HG02623 (cell line): ENCODE data around the gene JADE2.
"Not testable (repeated sequence)": the region's sequence is repeated elsewhere in the genome, so short reads cannot be mapped to it uniquely, and the experiment has no call there.

Experiments used
- ATAC-seq: cut with Tn5 transposase; IDR thresholded peaks from one replicate; pipeline ENCODE4 v1.9.1; 2021; ENCODE audit warnings: moderate library complexity; ENCODE audit not compliant: unreplicated experiment

The JADE2 gene

DNA sequence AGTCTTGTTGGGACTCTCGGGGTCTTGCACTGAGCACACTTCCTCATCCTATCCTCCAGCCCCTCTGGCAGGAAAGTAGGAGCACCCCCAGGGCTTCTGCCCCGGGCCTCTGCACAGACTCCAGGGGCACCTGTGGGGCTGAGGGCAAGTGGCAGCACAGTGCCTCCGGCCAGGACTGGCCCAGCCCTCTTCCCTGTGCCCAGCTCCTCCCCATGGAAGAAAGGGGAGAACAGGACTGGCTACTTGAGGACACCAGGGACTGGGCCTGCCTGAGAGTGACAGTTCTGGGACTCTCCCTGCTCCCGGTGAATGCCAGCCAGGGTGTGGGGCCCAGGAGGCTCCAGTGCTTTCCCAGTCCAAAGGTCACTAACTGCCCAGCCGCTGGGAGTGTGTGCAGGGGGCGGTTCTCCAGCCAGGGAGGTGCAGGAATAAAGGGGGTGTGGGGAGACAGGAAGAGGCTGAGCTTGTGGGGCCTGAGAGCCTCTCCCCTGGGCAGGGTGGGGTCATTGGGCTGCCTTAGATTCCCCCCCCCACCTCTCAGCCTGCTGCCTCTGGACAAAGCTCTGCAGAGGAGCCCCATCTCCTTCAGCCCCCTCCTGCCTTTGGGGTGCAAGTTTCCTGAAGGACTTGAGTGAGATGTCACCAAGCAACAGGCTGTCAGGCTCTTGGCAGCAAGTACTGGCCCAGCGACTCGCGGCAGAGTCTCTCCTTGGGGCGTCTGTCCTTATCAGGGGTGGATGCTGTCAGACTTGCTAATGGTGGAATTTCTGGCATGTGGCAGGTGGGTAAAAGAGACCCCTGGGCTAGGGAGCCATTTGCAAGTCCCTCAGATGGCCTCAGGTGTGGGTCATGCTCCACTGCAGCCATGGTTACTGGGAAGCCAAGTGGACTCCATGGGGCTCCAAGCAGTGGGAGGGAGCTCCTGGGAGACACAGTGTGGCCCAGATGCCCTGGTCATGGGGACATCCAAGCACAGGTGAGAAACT lies 19.1 kb upstream of the JADE2 start:
- no peak for ATAC-seq

- ATAC-seq, result no peak
These were observed 18.0 kb upstream of the JADE2 start for GRCh38 chr5:134507452-134507851.

DNA sequence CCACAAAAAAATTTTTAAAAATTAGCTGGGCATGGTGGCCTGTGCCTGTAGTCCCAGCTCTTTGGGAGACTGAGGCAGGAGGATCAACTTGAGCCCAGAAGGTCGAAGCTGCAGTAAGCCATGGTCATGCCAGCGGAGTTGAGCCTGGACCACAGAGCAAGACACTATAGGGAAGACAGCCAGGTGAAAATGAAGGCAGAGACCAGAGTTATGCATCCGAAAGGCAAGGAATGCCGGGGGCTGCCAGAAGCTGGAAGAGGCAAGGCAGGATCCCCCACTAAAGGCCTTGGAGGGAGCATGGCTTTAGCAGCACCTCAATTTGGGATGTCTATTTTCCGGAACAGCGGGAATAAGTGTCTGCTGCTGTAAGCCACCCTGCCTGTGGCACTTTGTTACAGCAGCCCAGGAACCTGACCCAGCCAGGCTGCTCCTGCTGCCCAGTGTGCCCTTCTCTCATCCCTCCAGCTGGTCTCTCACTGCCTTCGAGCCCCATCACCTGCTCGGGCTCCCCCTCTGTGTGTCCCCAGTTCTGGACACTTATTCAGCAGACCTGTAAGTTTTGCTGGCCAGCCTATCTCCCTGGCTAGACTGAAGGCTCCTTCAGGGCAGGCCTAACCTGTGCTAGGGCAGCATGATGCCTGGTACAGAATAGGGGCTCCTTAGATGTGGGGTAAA lies 16.8 kb upstream of the JADE2 start:
- no peak for ATAC-seq

DNA sequence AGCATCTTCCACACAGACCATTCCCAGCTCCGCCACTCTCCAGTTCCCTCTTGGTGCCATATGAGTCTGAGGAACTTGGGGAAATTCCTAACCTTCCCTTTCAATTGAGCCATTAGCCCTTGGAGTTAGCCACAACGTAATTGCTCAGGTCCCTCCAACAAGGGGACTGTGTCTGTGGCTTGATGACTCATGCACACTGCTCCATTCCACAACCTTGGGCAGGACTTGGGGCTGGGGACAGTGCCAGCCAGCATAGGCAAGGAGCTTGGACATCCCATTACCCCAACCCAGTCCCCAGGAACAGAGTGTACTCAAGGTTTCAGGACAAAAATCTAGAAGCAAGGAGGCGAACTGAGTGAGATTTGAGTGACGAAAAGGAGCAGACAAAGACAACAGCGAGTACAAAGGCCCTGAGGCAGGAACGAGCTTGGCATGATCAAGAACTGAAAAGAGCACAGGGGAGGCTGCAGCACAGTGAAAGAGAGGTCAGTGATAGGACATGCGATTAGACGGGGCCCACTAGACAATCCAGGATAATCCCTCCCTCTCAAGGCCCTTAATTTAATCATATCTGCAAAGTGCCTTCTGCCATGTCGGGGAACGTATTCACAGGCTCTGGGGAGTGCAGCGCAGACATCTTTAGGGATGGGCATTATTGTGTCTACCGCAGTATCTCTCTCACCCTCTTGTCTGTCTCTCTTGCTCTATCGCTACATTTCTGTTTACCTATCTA lies 16.0 kb upstream of the JADE2 start:
- no peak for ATAC-seq

- no peak for ATAC-seq
These were observed 14.3 kb upstream of the JADE2 start for GRCh38 chr5:134510970-134511795.

GRCh38 chr5:134511796-134512660 lies 13.4 kb upstream of the JADE2 start:
- ATAC-seq, result no peak

DNA sequence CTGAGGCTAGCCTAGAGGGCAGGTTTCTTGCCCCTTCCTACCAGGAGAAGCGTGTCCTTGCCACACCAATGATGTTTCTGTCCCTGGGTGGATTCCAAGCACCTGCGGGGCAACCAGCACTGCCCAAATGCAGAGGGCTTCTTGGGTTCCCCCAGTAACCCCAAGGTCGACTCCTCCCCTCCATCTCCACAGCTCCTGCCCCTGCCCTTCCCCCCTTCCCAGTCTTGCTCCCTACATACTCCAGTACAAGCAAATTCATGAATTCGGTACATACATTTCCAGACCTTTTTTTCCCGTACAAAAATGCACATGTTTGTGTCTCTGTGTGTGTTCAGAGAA lies 12.8 kb upstream of the JADE2 start:
- no peak for ATAC-seq

DNA sequence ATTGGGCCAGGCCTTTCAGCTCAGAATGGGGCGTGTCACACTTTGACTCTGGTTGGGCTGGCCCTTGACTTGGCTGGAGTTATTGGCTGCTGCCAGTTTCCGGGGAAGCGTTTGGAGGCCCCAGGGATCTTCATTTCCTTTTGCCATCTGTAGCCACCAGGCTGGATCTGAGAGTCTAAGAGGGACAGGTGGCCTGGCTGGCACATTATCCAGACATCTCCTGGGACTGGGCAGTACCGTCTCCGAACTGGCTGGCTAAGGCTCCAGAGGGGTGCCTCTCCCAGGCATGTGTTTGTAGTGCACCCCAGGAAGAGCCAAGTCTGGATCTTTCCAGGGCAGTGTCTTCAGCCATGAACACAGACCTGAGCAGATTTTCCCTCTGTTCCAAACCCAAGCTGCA lies 9.7 kb upstream of the JADE2 start:
- no peak for ATAC-seq

GRCh38 chr5:134516984-134517383 lies 8.5 kb upstream of the JADE2 start:
- not testable (repeated sequence) for ATAC-seq

DNA sequence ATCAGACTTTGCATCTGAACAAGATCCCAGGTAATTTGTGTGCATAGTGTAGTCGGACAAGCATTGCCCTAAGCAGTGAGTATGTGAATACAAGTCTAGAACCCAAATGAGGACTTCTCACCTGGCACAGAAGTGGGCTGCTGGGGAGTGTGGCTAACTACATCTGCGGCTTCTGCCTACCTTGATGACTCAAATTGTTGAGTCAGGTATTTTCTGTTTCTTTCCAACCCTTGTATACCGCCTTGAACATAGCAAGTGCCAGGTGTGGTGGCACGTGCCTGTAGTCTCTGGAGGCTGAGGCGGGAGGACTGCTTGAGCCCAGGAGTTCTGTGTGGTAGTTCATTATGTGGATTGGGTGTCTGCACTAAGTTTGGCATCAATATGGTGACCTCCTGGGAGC lies 7.9 kb upstream of the JADE2 start:
- ATAC-seq, result no peak

DNA sequence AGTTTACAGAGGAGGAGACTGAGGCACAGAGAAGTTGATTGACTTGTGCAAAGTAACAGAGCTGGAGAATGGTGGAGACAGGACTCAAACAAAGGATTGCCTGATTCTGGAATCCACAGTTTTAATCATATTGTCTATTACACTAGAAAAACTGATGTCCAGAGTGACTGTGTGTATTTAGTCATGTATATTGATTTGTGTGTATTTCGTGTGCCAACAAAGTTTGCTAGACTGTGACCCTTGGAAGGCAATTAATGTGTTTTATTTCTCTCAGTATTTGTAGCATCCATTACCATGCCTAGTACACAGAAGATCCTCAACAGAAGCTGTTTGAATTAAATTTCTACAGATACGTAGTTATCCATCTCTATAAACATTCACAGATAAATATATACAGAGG lies 5.5 kb upstream of the JADE2 start:
- ATAC-seq, result no peak

DNA sequence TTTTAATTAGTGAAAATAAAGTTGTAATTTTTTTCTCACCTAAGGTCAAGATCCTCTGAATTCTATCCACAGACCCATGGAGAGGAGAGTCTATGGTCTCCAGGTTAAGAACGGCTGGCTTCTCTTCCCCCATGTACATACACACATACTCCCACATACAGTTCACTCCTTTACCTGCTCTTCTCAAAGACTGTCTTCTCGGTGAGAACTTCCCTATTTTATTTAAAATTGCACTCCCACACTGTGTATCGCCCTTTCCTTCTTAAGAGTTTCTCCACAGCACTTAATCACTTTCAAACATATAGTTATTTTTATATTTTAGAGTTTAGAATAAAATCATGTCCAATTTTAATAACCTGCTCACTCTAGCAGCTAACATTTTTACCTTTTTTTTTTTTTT lies 3.6 kb upstream of the JADE2 start:
- no peak for ATAC-seq

DNA sequence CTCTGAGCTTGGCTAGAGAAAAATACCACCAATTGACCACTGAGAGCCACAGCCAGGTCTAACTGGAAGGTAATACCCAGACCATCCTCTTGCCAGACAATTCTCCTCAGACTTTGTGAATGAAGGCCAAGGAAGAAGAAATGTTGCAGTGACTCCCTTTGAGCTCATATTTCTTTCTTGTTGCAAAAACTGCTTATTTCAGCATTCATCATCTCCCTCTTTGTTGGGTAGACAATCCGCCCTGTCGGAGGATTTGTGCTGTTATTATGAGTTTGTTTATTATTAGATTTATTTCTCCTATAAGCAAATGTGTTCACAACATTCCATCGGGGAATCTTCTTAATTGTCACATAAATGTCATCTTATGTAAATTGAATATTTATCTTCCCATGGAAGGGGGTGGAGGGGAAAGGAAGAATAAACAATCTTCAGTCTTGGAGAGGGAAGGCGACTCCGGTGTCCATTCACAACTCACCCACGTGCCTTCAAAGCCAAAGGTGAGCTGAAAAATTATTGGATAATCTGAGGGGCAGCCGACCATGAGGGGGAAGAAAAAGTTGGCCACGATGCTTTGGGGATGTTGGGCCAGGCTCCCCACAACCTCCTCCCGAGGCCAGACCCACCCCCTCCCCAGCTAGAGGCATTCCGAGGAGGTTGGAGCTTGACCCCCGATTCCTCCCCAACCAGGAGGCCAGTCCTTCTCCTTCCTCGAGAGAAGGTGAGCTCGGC lies 1.8 kb upstream of the JADE2 start:
- ATAC-seq, result no peak

- ATAC-seq, result no peak
These were observed 1.1 kb upstream of the JADE2 start for GRCh38 chr5:134524272-134524825.

- ATAC-seq, result peak; percentile 7
These were observed 413 bp downstream of the JADE2 start for GRCh38 chr5:134525683-134526482.

DNA sequence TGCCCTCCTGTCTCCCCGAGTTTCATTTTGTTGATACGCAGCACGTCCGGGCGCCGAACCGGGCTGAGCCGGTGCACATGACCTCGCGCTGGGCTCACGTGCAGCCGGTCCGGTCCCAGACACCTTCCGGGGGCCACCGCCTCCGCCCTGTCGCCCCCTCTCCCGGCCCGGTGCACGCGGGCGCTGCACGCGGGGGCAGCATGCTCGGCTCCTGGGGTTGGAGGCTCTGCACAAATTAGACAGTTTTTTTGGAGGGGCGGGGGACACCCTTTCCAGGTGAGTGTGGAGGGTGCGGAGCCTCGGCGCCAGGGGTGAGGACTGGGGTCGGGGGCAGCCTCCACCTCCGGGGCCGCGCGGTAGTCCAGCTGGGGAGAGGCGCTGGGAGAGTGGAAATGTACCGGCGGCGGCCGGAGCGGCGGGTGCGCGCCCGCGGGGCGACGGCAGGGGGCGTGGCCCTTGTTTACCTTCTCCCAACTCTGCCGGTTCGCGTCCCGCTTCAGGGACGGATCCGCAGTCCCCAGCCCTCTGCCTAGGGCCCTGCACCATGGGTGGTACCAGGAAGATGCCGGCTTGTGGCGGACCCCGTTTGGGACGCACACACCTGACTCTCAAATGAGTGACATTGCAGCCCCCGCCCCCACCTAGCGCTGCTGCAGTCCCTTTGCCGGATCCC lies 1.1 kb downstream of the JADE2 start:
- ATAC-seq, result peak; percentile 17

- ATAC-seq, result peak; percentile 32
These were observed 1.9 kb downstream of the JADE2 start for GRCh38 chr5:134527156-134527960.
